GM12892 (cell line): ENCODE results near the gene GRM1.

ENCODE experiments used
- POLR2A ChIP-seq: IDR thresholded peaks from 2 replicates; pipeline ENCODE4 v1.6.1; 2011; ENCODE audit warnings: low read depth, low read length, control low read depth
- POLR2AphosphoS5 ChIP-seq: IDR thresholded peaks from 2 replicates; pipeline ENCODE4 v1.6.1; 2011; ENCODE audit warnings: low read depth, low read length, control low read depth
- TAF1 ChIP-seq: IDR thresholded peaks from 2 replicates; pipeline ENCODE4 v1.6.1; 2011; ENCODE audit warnings: low read depth, mild to moderate bottlenecking, control low read depth, low read length, borderline replicate concordance

GRCh38 chr6:146269482-146269881 is 240.6 kb downstream of the GRM1 start:
- TF ChIP-seq POLR2AphosphoS5, result no peak
- no peak for TF ChIP-seq POLR2A
- TF ChIP-seq TAF1, result no peak
